ENCODE data around the gene UBE2E2. TPM values are rescaled to one million over a fixed set of nuclear protein-coding genes. Genes with fewer than 3 reads are reported as not detected.

Gene UBE2E2
- total RNA-seq, 1 experiment from 2014 or later, result 25.1 TPM

GRCh38 chr3:23271876-23272741 is 69.0 kb downstream of the UBE2E2 start:
- no TSS peak for BruUV-seq (replicated peaks)
- TF ChIP-seq, protein P1, sequence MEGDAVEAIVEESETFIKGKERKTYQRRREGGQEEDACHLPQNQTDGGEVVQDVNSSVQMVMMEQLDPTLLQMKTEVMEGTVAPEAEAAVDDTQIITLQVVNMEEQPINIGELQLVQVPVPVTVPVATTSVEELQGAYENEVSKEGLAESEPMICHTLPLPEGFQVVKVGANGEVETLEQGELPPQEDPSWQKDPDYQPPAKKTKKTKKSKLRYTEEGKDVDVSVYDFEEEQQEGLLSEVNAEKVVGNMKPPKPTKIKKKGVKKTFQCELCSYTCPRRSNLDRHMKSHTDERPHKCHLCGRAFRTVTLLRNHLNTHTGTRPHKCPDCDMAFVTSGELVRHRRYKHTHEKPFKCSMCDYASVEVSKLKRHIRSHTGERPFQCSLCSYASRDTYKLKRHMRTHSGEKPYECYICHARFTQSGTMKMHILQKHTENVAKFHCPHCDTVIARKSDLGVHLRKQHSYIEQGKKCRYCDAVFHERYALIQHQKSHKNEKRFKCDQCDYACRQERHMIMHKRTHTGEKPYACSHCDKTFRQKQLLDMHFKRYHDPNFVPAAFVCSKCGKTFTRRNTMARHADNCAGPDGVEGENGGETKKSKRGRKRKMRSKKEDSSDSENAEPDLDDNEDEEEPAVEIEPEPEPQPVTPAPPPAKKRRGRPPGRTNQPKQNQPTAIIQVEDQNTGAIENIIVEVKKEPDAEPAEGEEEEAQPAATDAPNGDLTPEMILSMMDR (IDR thresholded peaks at IDR 0.05; ENCODE audit: unreplicated experiment), result no peak
- peaks cover 3% of the 10 kb centered on the region for H3K9me3 Mint-ChIP-seq (ENCODE audit: low read depth, unreplicated experiment)
- DNase-seq, result no peak
- H3K27me3 Mint-ChIP-seq (ENCODE audit: unreplicated experiment), result no peaks in the 10 kb centered on the region
- no peaks in the 10 kb centered on the region for H3K36me3 Mint-ChIP-seq (ENCODE audit: insufficient read depth, unreplicated experiment)
- H3K27ac Mint-ChIP-seq (ENCODE audit: unreplicated experiment), result no peak overlapping the region
- no peak overlapping the region for H3K4me3 Mint-ChIP-seq (ENCODE audit: low read depth, unreplicated experiment)
- CTCF ChIA-PET, result no interaction called here
- intact Hi-C loops (cut with micrococcal nuclease; ENCODE audit: unreplicated experiment), result no loop called here
- H3K4me1 Mint-ChIP-seq (ENCODE audit: low read depth, unreplicated experiment), result no peaks in the 10 kb centered on the region

DNA sequence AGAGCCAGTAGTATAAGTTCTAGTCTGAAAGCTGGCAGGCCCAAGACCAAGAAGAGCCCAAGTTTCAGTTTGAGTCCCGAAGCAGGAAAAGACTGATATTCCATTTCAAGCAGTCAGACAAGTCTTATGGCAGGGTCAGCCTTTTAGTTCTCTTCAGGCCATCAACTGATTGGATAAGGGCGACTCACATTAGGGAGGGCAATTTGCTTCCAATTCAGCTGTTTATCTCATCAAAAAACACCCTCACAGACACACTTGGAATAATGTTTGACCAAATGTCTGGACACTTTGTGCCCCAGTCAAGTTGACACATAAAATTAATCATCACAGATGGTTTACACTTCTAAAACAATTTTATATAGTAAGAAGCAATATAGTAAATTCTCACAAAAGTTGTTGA is 69.7 kb downstream of the UBE2E2 start:
- Mint-ChIP-seq H3K9me3 (ENCODE audit: low read depth, unreplicated experiment) (peaks cover 3% of the 10 kb centered on the region), H3K4me3 (ENCODE audit: low read depth, unreplicated experiment) (no peak overlapping the region), H3K27me3 (ENCODE audit: unreplicated experiment) (no peaks in the 10 kb centered on the region), H3K27ac (ENCODE audit: unreplicated experiment) (no peak overlapping the region), H3K36me3 (ENCODE audit: insufficient read depth, unreplicated experiment) (no peaks in the 10 kb centered on the region), H3K4me1 (ENCODE audit: low read depth, unreplicated experiment) (no peaks in the 10 kb centered on the region)
- TF ChIP-seq, protein P1 (IDR thresholded peaks at IDR 0.05; ENCODE audit: unreplicated experiment), result no peak
- no peak for DNase-seq
- CTCF ChIA-PET, result no interaction called here
- BruUV-seq (replicated peaks), result no TSS peak
- intact Hi-C loops (cut with micrococcal nuclease; ENCODE audit: unreplicated experiment), result no loop called here

DNA sequence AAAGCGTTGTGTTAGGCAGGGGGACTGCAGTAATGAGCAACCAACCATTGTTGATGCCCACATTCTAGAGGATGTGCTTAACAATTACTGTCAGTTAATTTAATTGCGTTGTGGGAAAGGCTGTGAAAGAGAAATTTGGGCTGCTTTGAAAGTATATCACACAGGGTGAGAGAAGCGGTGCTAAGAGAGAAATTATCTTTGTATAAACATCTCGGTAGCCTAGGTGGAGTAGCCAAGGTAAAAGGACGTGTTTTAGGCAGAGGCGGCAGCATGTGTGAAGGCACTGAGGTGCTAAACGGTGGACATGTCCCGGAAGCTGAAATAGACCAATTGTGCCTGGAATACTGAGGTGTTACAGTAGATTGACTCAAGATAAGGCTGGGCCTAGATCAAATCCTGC is 71.9 kb downstream of the UBE2E2 start:
- CTCF ChIA-PET, result no interaction called here
- Mint-ChIP-seq H3K4me3 (ENCODE audit: low read depth, unreplicated experiment) (no peak overlapping the region), H3K36me3 (ENCODE audit: insufficient read depth, unreplicated experiment) (no peaks in the 10 kb centered on the region), H3K27me3 (ENCODE audit: unreplicated experiment) (no peaks in the 10 kb centered on the region), H3K4me1 (ENCODE audit: low read depth, unreplicated experiment) (no peaks in the 10 kb centered on the region), H3K9me3 (ENCODE audit: low read depth, unreplicated experiment) (peaks cover 3% of the 10 kb centered on the region), H3K27ac (ENCODE audit: unreplicated experiment) (no peak overlapping the region)
- DNase-seq, result no peak
- TF ChIP-seq, protein P1 (IDR thresholded peaks at IDR 0.05; ENCODE audit: unreplicated experiment), result no peak
- no TSS peak for BruUV-seq (replicated peaks)
- intact Hi-C loops (cut with micrococcal nuclease; ENCODE audit: unreplicated experiment), result no loop called here

- intact Hi-C loops (cut with micrococcal nuclease; ENCODE audit: unreplicated experiment), result no loop called here
- no peak overlapping the region for H3K27ac Mint-ChIP-seq (ENCODE audit: unreplicated experiment)
- TF ChIP-seq, protein P1 (IDR thresholded peaks at IDR 0.05; ENCODE audit: unreplicated experiment), result no peak
- H3K9me3 Mint-ChIP-seq (ENCODE audit: low read depth, unreplicated experiment), result peaks cover 3% of the 10 kb centered on the region
- no peak for DNase-seq
- CTCF ChIA-PET, result no interaction called here
- no peak overlapping the region for H3K4me3 Mint-ChIP-seq (ENCODE audit: low read depth, unreplicated experiment)
- H3K4me1 Mint-ChIP-seq (ENCODE audit: low read depth, unreplicated experiment), result no peaks in the 10 kb centered on the region
- no peaks in the 10 kb centered on the region for H3K27me3 Mint-ChIP-seq (ENCODE audit: unreplicated experiment)
- no TSS peak for BruUV-seq (replicated peaks)
- no peaks in the 10 kb centered on the region for H3K36me3 Mint-ChIP-seq (ENCODE audit: insufficient read depth, unreplicated experiment)
Observed at GRCh38 chr3:23275814-23276213, 72.7 kb downstream of the UBE2E2 start.
